SK-N-MC (cell line): ENCODE measurements around the gene MAVS.

Experiments used
- EZH2 ChIP-seq: fragments of 200-600 bp; sonication (generic); IDR thresholded peaks from one replicate; pipeline ENCODE4 v1.6.1; 2017; ENCODE audit warnings: antibody characterized with exemption
- FOXP2 ChIP-seq: optimal IDR thresholded peaks from 2 replicates; pipeline ENCODE3; 2011; ENCODE audit warnings: mild to moderate bottlenecking, moderate library complexity; ENCODE audit not compliant: insufficient read depth; ENCODE audit errors: extremely low read length, control extremely low read depth
- POLR2AphosphoS5 ChIP-seq: IDR thresholded peaks from 2 replicates; pipeline ENCODE4 v1.6.1; 2012; ENCODE audit warnings: mild to moderate bottlenecking, low read depth, low read length, borderline replicate concordance

GRCh38 chr20:3823881-3824280 is 22.8 kb upstream of the MAVS start:
- TF ChIP-seq POLR2AphosphoS5 (no peak), EZH2 (no peak), FOXP2 (no peak)
